ENCODE results near the gene RPS6KA5. TPM values are rescaled to one million over a fixed set of nuclear protein-coding genes. Genes with fewer than 3 reads are reported as not detected.

RPS6KA5 gene
- total and polyA plus RNA-seq, 3 experiments from 2014 or later, result 17.7 to 21.3 (median 19.9) TPM

- Histone ChIP-seq H3K27ac (ENCODE audit: low read depth, low read length) (no peak overlapping the region), H3K36me3 (ENCODE audit: insufficient read depth, low read length) (peaks cover 8% of the 10 kb centered on the region), H3K4me3 (ENCODE audit: low read length) (no peak overlapping the region), H3K9me3 (ENCODE audit: low read length) (no peaks in the 10 kb centered on the region), H3K4me1 (ENCODE audit: insufficient read depth, low read length) (no peaks in the 10 kb centered on the region), H3K27me3 (ENCODE audit: insufficient read depth, low read length, poor library complexity, severe bottlenecking) (no peaks in the 10 kb centered on the region)
- ChIA-PET CTCF (no interaction called here), POLR2A (no interaction called here)
- Mint-ChIP-seq H3K27me3 (no peaks in the 10 kb centered on the region), H3K4me3 (no peak overlapping the region), H3K36me3 (peaks cover 12 to 54% (median 24%) of the 10 kb centered on the region in 3 donors), H3K4me1 (peaks cover 0 to 12% (median 5%) of the 10 kb centered on the region in 3 donors), H3K9me3 (peaks cover 0 to 3% (median 0%) of the 10 kb centered on the region in 5 donors), H3K27ac (no peak overlapping the region)
- no peak for DNase-seq
These were observed 64.7 kb downstream of the RPS6KA5 start for GRCh38 chr14:90995785-90996184.

- H3K4me1 ChIP-seq (ENCODE audit: insufficient read depth, low read length), result no peaks in the 10 kb centered on the region
- Mint-ChIP-seq H3K4me1 (peaks cover 3 to 19% (median 10%) of the 10 kb centered on the region in 3 donors), H3K36me3 (peaks cover 14 to 47% (median 19%) of the 10 kb centered on the region in 3 donors), H3K4me3 (no peak overlapping the region), H3K27ac (peak overlapping the region in 3 of 8 donors; percentile 54 to 74 (median 67)), H3K27me3 (no peaks in the 10 kb centered on the region), H3K9me3 (peaks cover 0 to 3% (median 0%) of the 10 kb centered on the region in 5 donors)
- no peak for DNase-seq
- no peak overlapping the region for H3K4me3 ChIP-seq (ENCODE audit: low read length)
- no peaks in the 10 kb centered on the region for H3K27me3 ChIP-seq (ENCODE audit: insufficient read depth, low read length, poor library complexity, severe bottlenecking)
- H3K36me3 ChIP-seq (ENCODE audit: insufficient read depth, low read length), result peaks cover 7% of the 10 kb centered on the region
- H3K9me3 ChIP-seq (ENCODE audit: low read length), result no peaks in the 10 kb centered on the region
- CTCF ChIA-PET, result interaction anchor here (1.0 kb wide), 1 partner anchor 120 kb away, joined by 3 read pairs; the partner anchor contains the start of gene DGLUCY
- POLR2A ChIA-PET, result no interaction called here
- no peak overlapping the region for H3K27ac ChIP-seq (ENCODE audit: low read depth, low read length)
These were observed 66.6 kb downstream of the RPS6KA5 start for GRCh38 chr14:90993792-90994191.

- H3K9me3 Mint-ChIP-seq, result peaks cover 0 to 3% (median 0%) of the 10 kb centered on the region in 5 donors
- no peaks in the 10 kb centered on the region for H3K27me3 Mint-ChIP-seq
- ChIA-PET POLR2A (interaction anchor here (0.6 kb wide), 1 partner anchor 52 kb away, joined by 3 read pairs; no protein-coding TSS in a partner anchor), CTCF (interaction anchor here (0.6 kb wide), 1 partner anchor 38 kb away, joined by 4 read pairs; no protein-coding TSS in a partner anchor)
- H3K27ac Mint-ChIP-seq, result peak overlapping the region in 1 of 8 donors; percentile 46
- H3K27ac ChIP-seq (ENCODE audit: low read depth, low read length), result no peak overlapping the region
- no peaks in the 10 kb centered on the region for H3K4me1 ChIP-seq (ENCODE audit: insufficient read depth, low read length)
- H3K36me3 Mint-ChIP-seq, result peaks cover 11 to 39% (median 14%) of the 10 kb centered on the region in 3 donors
- H3K4me1 Mint-ChIP-seq, result peaks cover 3 to 19% (median 10%) of the 10 kb centered on the region in 3 donors
- no peak overlapping the region for H3K4me3 Mint-ChIP-seq
- no peaks in the 10 kb centered on the region for H3K36me3 ChIP-seq (ENCODE audit: insufficient read depth, low read length)
- DNase-seq, result no peak
- H3K27me3 ChIP-seq (ENCODE audit: insufficient read depth, low read length, poor library complexity, severe bottlenecking), result no peaks in the 10 kb centered on the region
- no peak overlapping the region for H3K4me3 ChIP-seq (ENCODE audit: low read length)
- no peaks in the 10 kb centered on the region for H3K9me3 ChIP-seq (ENCODE audit: low read length)
These were observed 68.6 kb downstream of the RPS6KA5 start for GRCh38 chr14:90991690-90992443.

- POLR2A ChIA-PET, result no interaction called here
- CTCF ChIA-PET, result no interaction called here
- no peaks in the 10 kb centered on the region for H3K27me3 ChIP-seq (ENCODE audit: insufficient read depth, low read length, poor library complexity, severe bottlenecking)
- peaks cover 0 to 3% (median 0%) of the 10 kb centered on the region in 5 donors for H3K9me3 Mint-ChIP-seq
- no peaks in the 10 kb centered on the region for H3K9me3 ChIP-seq (ENCODE audit: low read length)
- no peak for DNase-seq
- no peak overlapping the region for H3K4me3 ChIP-seq (ENCODE audit: low read length)
- no peak overlapping the region for H3K27ac ChIP-seq (ENCODE audit: low read depth, low read length)
- H3K27me3 Mint-ChIP-seq, result no peaks in the 10 kb centered on the region
- H3K4me3 Mint-ChIP-seq, result peak overlapping the region in 1 of 7 donors; percentile 23
- H3K4me1 Mint-ChIP-seq, result peaks cover 5 to 28% (median 14%) of the 10 kb centered on the region in 3 donors
- H3K27ac Mint-ChIP-seq, result peak overlapping the region in 1 of 8 donors; percentile 28
- no peaks in the 10 kb centered on the region for H3K36me3 ChIP-seq (ENCODE audit: insufficient read depth, low read length)
- H3K4me1 ChIP-seq (ENCODE audit: insufficient read depth, low read length), result no peaks in the 10 kb centered on the region
- H3K36me3 Mint-ChIP-seq, result peaks cover 13 to 35% (median 14%) of the 10 kb centered on the region in 3 donors
These were observed 70.3 kb downstream of the RPS6KA5 start for GRCh38 chr14:90990141-90990540.

- POLR2A ChIA-PET, result no interaction called here
- Mint-ChIP-seq H3K4me3 (no peak overlapping the region), H3K4me1 (peaks cover 10 to 22% (median 12%) of the 10 kb centered on the region in 3 donors), H3K36me3 (peaks cover 4 to 26% (median 14%) of the 10 kb centered on the region in 3 donors), H3K27me3 (no peaks in the 10 kb centered on the region), H3K9me3 (no peaks in the 10 kb centered on the region), H3K27ac (no peak overlapping the region)
- Histone ChIP-seq H3K27me3 (ENCODE audit: insufficient read depth, low read length, poor library complexity, severe bottlenecking) (no peaks in the 10 kb centered on the region), H3K4me1 (ENCODE audit: insufficient read depth, low read length) (no peaks in the 10 kb centered on the region), H3K9me3 (ENCODE audit: low read length) (no peaks in the 10 kb centered on the region), H3K27ac (ENCODE audit: low read depth, low read length) (no peak overlapping the region), H3K36me3 (ENCODE audit: insufficient read depth, low read length) (no peaks in the 10 kb centered on the region), H3K4me3 (ENCODE audit: low read length) (no peak overlapping the region)
- CTCF ChIA-PET, result interaction anchor here (0.8 to 1.4 kb wide), 2 partner anchors 186 kb away, joined by 3 read pairs; no protein-coding TSS in a partner anchor
- DNase-seq, result no peak
These were observed 73.3 kb downstream of the RPS6KA5 start for GRCh38 chr14:90987140-90987539.

- ChIA-PET CTCF (interaction anchor here (0.8 kb wide), 1 partner anchor 187 kb away, joined by 3 read pairs; no protein-coding TSS in a partner anchor), POLR2A (no interaction called here)
- peaks cover 9 to 20% (median 10%) of the 10 kb centered on the region in 3 donors for H3K4me1 Mint-ChIP-seq
- no peaks in the 10 kb centered on the region for H3K9me3 Mint-ChIP-seq
- Histone ChIP-seq H3K36me3 (ENCODE audit: insufficient read depth, low read length) (no peaks in the 10 kb centered on the region), H3K9me3 (ENCODE audit: low read length) (no peaks in the 10 kb centered on the region), H3K27ac (ENCODE audit: low read depth, low read length) (no peak overlapping the region), H3K27me3 (ENCODE audit: insufficient read depth, low read length, poor library complexity, severe bottlenecking) (no peaks in the 10 kb centered on the region), H3K4me1 (ENCODE audit: insufficient read depth, low read length) (no peaks in the 10 kb centered on the region), H3K4me3 (ENCODE audit: low read length) (no peak overlapping the region)
- no peak overlapping the region for H3K4me3 Mint-ChIP-seq
- DNase-seq, result no peak
- peaks cover 4 to 23% (median 13%) of the 10 kb centered on the region in 3 donors for H3K36me3 Mint-ChIP-seq
- no peak overlapping the region for H3K27ac Mint-ChIP-seq
- no peaks in the 10 kb centered on the region for H3K27me3 Mint-ChIP-seq
These were observed 73.9 kb downstream of the RPS6KA5 start for GRCh38 chr14:90986510-90986909.

- Histone ChIP-seq H3K36me3 (ENCODE audit: insufficient read depth, low read length) (no peaks in the 10 kb centered on the region), H3K9me3 (ENCODE audit: low read length) (no peaks in the 10 kb centered on the region), H3K4me3 (ENCODE audit: low read length) (no peak overlapping the region), H3K4me1 (ENCODE audit: insufficient read depth, low read length) (no peaks in the 10 kb centered on the region), H3K27ac (ENCODE audit: low read depth, low read length) (no peak overlapping the region), H3K27me3 (ENCODE audit: insufficient read depth, low read length, poor library complexity, severe bottlenecking) (no peaks in the 10 kb centered on the region)
- H3K27me3 Mint-ChIP-seq, result no peaks in the 10 kb centered on the region
- DNase-seq, result no peak
- CTCF ChIA-PET, result no interaction called here
- peaks cover 9 to 16% (median 10%) of the 10 kb centered on the region in 3 donors for H3K4me1 Mint-ChIP-seq
- H3K27ac Mint-ChIP-seq, result peak overlapping the region in 1 of 8 donors; percentile 25
- H3K36me3 Mint-ChIP-seq, result peaks cover 0 to 17% (median 13%) of the 10 kb centered on the region in 3 donors
- no peak overlapping the region for H3K4me3 Mint-ChIP-seq
- no peaks in the 10 kb centered on the region for H3K9me3 Mint-ChIP-seq
- POLR2A ChIA-PET, result no interaction called here
These were observed 74.7 kb downstream of the RPS6KA5 start for GRCh38 chr14:90985601-90986242.

- Mint-ChIP-seq H3K4me1 (peaks cover 4 to 11% (median 6%) of the 10 kb centered on the region in 3 donors), H3K4me3 (no peak overlapping the region), H3K9me3 (no peaks in the 10 kb centered on the region), H3K27ac (peak overlapping the region in 1 of 8 donors; percentile 29), H3K27me3 (no peaks in the 10 kb centered on the region), H3K36me3 (peaks cover 0 to 11% (median 9%) of the 10 kb centered on the region in 3 donors)
- ChIA-PET POLR2A (no interaction called here), CTCF (no interaction called here)
- no peaks in the 10 kb centered on the region for H3K27me3 ChIP-seq (ENCODE audit: insufficient read depth, low read length, poor library complexity, severe bottlenecking)
- no peaks in the 10 kb centered on the region for H3K36me3 ChIP-seq (ENCODE audit: insufficient read depth, low read length)
- no peaks in the 10 kb centered on the region for H3K9me3 ChIP-seq (ENCODE audit: low read length)
- no peak for DNase-seq
- no peak overlapping the region for H3K27ac ChIP-seq (ENCODE audit: low read depth, low read length)
- H3K4me1 ChIP-seq (ENCODE audit: insufficient read depth, low read length), result no peaks in the 10 kb centered on the region
- no peak overlapping the region for H3K4me3 ChIP-seq (ENCODE audit: low read length)
These were observed 76.9 kb downstream of the RPS6KA5 start for GRCh38 chr14:90983560-90983959.
